ENCODE measurements around the gene DGKG. TPM values are rescaled to one million over a fixed set of nuclear protein-coding genes. Genes with fewer than 3 reads are reported as not detected.

Gene DGKG
- total and polyA plus RNA-seq, 4 donors = 2.1 to 13.7 (median 8.0) TPM

GRCh38 chr3:186401556-186401955, 39.5 kb upstream of the DGKG start:
- 78% methylated on average over 6 of the region's 6 CpGs for WGBS, 2 donors
- H3K4me3 ChIP-seq = no peak overlapping the region
- H3K4me1 ChIP-seq (ENCODE audit: control insufficient read depth in 5 of 5, insufficient read depth in 5 of 5, low read length in 5 of 5) = no peaks in the 10 kb centered on the region
- H3K9me3 ChIP-seq (ENCODE audit: control insufficient read depth in 4 of 4, insufficient read depth in 3 of 4, low read length in 3 of 4) = peaks cover 0 to 5% (median 0%) of the 10 kb centered on the region in 4 donors
- peaks cover 0 to 2% (median 0%) of the 10 kb centered on the region in 3 donors for H3K27me3 ChIP-seq (ENCODE audit: control insufficient read depth in 3 of 3, insufficient read depth in 3 of 3, low read length in 2 of 3)
- DNase-seq (no peak), ATAC-seq (ENCODE audit: insufficient read depth, low FRiP score) (no peak)
- no peak for TF ChIP-seq CTCF (IDR thresholded peaks at IDR 0.05; ENCODE audit: control extremely low read depth, extremely low read depth)
- H3K36me3 ChIP-seq (ENCODE audit: control insufficient read depth in 4 of 4, insufficient read depth in 4 of 4, low read length in 4 of 4) = no peaks in the 10 kb centered on the region
- no peak overlapping the region for H3K27ac ChIP-seq (ENCODE audit: low read depth in 1 of 2, low read length in 1 of 2)
- H3K9ac ChIP-seq (ENCODE audit: insufficient read depth in 1 of 2, low read length in 2 of 2) = no peak overlapping the region

GRCh38 chr3:186400662-186401061, 38.6 kb upstream of the DGKG start:
- ATAC-seq (ENCODE audit: insufficient read depth, low FRiP score) = no peak
- Histone ChIP-seq H3K4me3 (no peak overlapping the region), H3K4me1 (ENCODE audit: control insufficient read depth in 5 of 5, insufficient read depth in 5 of 5, low read length in 5 of 5) (no peaks in the 10 kb centered on the region), H3K9ac (ENCODE audit: insufficient read depth in 1 of 2, low read length in 2 of 2) (no peak overlapping the region), H3K36me3 (ENCODE audit: control insufficient read depth in 4 of 4, insufficient read depth in 4 of 4, low read length in 4 of 4) (no peaks in the 10 kb centered on the region), H3K27me3 (ENCODE audit: control insufficient read depth in 3 of 3, insufficient read depth in 3 of 3, low read length in 2 of 3) (peaks cover 0 to 2% (median 0%) of the 10 kb centered on the region in 3 donors), H3K27ac (ENCODE audit: low read depth in 1 of 2, low read length in 1 of 2) (no peak overlapping the region), H3K9me3 (ENCODE audit: control insufficient read depth in 4 of 4, insufficient read depth in 3 of 4, low read length in 3 of 4) (peaks cover 0 to 5% (median 0%) of the 10 kb centered on the region in 4 donors)
- DNase-seq = no peak
- no peak for TF ChIP-seq CTCF (IDR thresholded peaks at IDR 0.05; ENCODE audit: control extremely low read depth, extremely low read depth)

GRCh38 chr3:186400026-186400425, 38.0 kb upstream of the DGKG start:
- no peaks in the 10 kb centered on the region for H3K36me3 ChIP-seq (ENCODE audit: control insufficient read depth in 4 of 4, insufficient read depth in 4 of 4, low read length in 4 of 4)
- DNase-seq (no peak), ATAC-seq (ENCODE audit: insufficient read depth, low FRiP score) (no peak)
- no peak overlapping the region for H3K4me3 ChIP-seq
- H3K4me1 ChIP-seq (ENCODE audit: control insufficient read depth in 5 of 5, insufficient read depth in 5 of 5, low read length in 5 of 5) = no peaks in the 10 kb centered on the region
- peaks cover 0 to 2% (median 0%) of the 10 kb centered on the region in 3 donors for H3K27me3 ChIP-seq (ENCODE audit: control insufficient read depth in 3 of 3, insufficient read depth in 3 of 3, low read length in 2 of 3)
- no peak overlapping the region for H3K9ac ChIP-seq (ENCODE audit: insufficient read depth in 1 of 2, low read length in 2 of 2)
- H3K27ac ChIP-seq (ENCODE audit: low read depth in 1 of 2, low read length in 1 of 2) = no peak overlapping the region
- 84 to 88% methylated on average over 1 of the region's 1 CpG for WGBS, 2 donors
- H3K9me3 ChIP-seq (ENCODE audit: control insufficient read depth in 4 of 4, insufficient read depth in 3 of 4, low read length in 3 of 4) = peaks cover 0 to 5% (median under 1%) of the 10 kb centered on the region in 4 donors
- TF ChIP-seq CTCF (IDR thresholded peaks at IDR 0.05; ENCODE audit: control extremely low read depth, extremely low read depth) = no peak

- H3K27me3 ChIP-seq (ENCODE audit: control insufficient read depth in 3 of 3, insufficient read depth in 3 of 3, low read length in 2 of 3) = no peaks in the 10 kb centered on the region
- H3K36me3 ChIP-seq (ENCODE audit: control insufficient read depth in 4 of 4, insufficient read depth in 4 of 4, low read length in 4 of 4) = no peaks in the 10 kb centered on the region
- no peaks in the 10 kb centered on the region for H3K4me1 ChIP-seq (ENCODE audit: control insufficient read depth in 5 of 5, insufficient read depth in 5 of 5, low read length in 5 of 5)
- H3K9me3 ChIP-seq (ENCODE audit: control insufficient read depth in 4 of 4, insufficient read depth in 3 of 4, low read length in 3 of 4) = peaks cover 0 to 5% (median 2%) of the 10 kb centered on the region in 4 donors
- H3K4me3 ChIP-seq = no peak overlapping the region
- WGBS, 2 donors = 92 to 94% methylated on average over 4 of the region's 4 CpGs
- ATAC-seq (ENCODE audit: insufficient read depth, low FRiP score) (no peak), DNase-seq (no peak)
- TF ChIP-seq CTCF (IDR thresholded peaks at IDR 0.05; ENCODE audit: control extremely low read depth, extremely low read depth) = no peak
- H3K27ac ChIP-seq (ENCODE audit: low read depth in 1 of 2, low read length in 1 of 2) = no peak overlapping the region
- no peak overlapping the region for H3K9ac ChIP-seq (ENCODE audit: insufficient read depth in 1 of 2, low read length in 2 of 2)
Measured at GRCh38 chr3:186394566-186395217, 32.7 kb upstream of the DGKG start.
